Astrocyte (in vitro differentiated cells and primary cell): Measurements from ENCODE around the gene BATF2.

ENCODE experiments used
- EZH2 ChIP-seq: IDR thresholded peaks from 2 replicates; pipeline ENCODE4 v1.6.1; 2012; ENCODE audit warnings: mild to moderate bottlenecking, low read length, inconsistent platforms; ENCODE audit not compliant: insufficient read depth
- TF ChIP-seq, protein P1 (sequence below): IDR thresholded peaks from 2 replicates; pipeline ENCODE4 v1.5.1; 2011; ENCODE audit warnings: low read depth, mild to moderate bottlenecking, inconsistent platforms, low read length, moderate library complexity; ENCODE audit not compliant: insufficient read depth

DNA sequence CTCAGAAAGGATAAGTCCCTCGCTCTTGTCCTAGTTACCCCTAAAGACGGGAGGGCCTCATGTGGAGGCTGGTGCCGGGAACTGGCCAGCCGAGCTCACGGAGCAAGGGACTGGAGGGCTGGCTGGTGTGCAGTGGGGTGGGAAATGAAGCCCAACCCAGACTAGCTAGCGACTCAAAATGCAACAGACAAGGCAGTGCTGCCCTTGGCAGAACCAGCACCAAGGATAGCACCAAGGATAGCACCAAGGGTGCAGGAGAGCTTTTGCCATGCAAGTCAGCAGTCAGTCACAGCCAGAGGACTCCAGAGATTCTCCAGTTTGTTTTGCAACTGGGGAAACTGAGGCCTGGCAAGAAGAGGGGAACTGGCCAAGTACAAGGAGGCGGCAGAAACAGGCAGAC is 6.5 kb upstream of the BATF2 start:
- TF ChIP-seq, protein P1, sequence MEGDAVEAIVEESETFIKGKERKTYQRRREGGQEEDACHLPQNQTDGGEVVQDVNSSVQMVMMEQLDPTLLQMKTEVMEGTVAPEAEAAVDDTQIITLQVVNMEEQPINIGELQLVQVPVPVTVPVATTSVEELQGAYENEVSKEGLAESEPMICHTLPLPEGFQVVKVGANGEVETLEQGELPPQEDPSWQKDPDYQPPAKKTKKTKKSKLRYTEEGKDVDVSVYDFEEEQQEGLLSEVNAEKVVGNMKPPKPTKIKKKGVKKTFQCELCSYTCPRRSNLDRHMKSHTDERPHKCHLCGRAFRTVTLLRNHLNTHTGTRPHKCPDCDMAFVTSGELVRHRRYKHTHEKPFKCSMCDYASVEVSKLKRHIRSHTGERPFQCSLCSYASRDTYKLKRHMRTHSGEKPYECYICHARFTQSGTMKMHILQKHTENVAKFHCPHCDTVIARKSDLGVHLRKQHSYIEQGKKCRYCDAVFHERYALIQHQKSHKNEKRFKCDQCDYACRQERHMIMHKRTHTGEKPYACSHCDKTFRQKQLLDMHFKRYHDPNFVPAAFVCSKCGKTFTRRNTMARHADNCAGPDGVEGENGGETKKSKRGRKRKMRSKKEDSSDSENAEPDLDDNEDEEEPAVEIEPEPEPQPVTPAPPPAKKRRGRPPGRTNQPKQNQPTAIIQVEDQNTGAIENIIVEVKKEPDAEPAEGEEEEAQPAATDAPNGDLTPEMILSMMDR, result no peak
- TF ChIP-seq EZH2, result no peak
